Cardiac fibroblast (primary cell): ENCODE results near the gene HOXA10.

Source experiments
- DNase-seq, 2 donors: peaks; one replicate each; pipeline versions ENCODE4 v3.0.0 to v3.0.0-alpha.2; 2010; ENCODE audit warnings: low read depth in 2 of 2
- H3K4me3 ChIP-seq, 2 donors: replicated peaks in 1 of 2; 1 replicate in 1 of 2; 2 replicates in 1 of 2; pipeline ENCODE4 v1.5.1; 2011; ENCODE audit warnings: low read depth in 2 of 2, low read length in 2 of 2, mild to moderate bottlenecking in 2 of 2, moderate library complexity in 1 of 2
- TF ChIP-seq, protein P1 (sequence below): IDR thresholded peaks from one replicate; pipeline ENCODE4 v1.5.1; 2011; ENCODE audit warnings: low read depth, mild to moderate bottlenecking, low read length, inconsistent platforms

Gene HOXA10

DNA sequence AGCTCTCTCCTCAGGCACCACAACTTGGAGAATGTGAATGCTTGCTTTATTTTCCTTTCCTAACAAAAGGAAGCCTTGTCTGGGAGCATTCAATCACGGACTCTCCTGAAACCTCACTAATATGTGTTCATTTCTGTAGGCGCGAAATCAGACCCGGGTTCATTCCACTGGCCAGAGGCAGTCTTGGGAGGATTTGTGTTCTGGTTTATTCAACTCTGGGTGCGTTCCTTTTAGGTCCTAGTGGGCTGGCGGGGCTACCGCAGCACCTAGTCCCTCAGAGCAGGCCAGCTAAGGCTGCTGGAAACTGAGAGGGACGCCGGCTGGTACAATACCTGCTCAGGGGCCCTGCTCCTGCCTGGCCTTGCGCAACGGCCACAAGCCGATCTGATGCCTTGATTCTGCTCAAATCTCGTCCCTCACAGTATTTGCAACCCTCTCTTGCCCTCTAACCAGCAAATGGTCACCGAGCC, 51.1 kb downstream of the HOXA10 start:
- TF ChIP-seq, protein P1, sequence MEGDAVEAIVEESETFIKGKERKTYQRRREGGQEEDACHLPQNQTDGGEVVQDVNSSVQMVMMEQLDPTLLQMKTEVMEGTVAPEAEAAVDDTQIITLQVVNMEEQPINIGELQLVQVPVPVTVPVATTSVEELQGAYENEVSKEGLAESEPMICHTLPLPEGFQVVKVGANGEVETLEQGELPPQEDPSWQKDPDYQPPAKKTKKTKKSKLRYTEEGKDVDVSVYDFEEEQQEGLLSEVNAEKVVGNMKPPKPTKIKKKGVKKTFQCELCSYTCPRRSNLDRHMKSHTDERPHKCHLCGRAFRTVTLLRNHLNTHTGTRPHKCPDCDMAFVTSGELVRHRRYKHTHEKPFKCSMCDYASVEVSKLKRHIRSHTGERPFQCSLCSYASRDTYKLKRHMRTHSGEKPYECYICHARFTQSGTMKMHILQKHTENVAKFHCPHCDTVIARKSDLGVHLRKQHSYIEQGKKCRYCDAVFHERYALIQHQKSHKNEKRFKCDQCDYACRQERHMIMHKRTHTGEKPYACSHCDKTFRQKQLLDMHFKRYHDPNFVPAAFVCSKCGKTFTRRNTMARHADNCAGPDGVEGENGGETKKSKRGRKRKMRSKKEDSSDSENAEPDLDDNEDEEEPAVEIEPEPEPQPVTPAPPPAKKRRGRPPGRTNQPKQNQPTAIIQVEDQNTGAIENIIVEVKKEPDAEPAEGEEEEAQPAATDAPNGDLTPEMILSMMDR, result no peak
- no peak overlapping the region for H3K4me3 ChIP-seq
- DNase-seq, result no peak

DNA sequence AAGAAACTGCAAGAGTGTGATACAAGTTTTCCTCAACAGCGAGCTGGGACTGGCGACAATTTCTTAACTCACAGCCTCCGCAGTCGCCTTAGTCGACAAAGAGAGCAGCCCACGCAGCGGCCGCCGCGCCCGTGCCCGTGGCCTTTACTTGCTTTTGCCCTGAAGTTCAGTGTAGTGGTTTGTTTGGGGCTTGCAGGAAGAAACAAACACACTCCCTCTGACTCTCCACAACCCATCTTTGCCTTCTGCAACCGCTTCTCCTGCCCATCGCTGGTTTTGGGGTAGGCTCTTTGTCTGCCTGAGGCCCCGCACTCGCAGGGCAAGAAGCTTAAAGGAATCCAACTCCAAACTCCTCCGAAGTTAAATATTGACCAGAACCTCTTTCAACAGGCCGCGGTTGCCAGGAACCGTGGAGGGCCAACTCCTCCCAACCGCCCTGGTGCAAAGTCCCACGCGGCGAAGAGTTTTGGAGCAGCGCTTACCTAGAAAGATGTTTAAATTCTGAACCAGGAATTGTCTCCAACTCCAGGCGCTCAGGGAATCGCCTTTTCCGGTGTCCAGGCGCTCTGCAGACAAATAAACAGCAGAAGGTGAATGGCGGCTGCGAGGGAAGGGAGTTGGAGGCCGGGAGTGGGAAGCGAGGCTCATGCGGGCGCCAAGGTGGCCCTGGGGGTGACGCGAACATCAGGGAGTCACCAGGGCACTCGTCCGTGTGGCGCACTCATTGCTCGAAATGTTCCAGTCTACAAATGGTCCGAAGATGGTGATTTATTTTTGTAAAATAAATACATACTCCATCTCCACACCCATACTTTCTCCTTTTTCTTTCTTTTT, 51.8 kb downstream of the HOXA10 start:
- H3K4me3 ChIP-seq, result no peak overlapping the region
- TF ChIP-seq, protein P1, result no peak
- no peak for DNase-seq

DNA sequence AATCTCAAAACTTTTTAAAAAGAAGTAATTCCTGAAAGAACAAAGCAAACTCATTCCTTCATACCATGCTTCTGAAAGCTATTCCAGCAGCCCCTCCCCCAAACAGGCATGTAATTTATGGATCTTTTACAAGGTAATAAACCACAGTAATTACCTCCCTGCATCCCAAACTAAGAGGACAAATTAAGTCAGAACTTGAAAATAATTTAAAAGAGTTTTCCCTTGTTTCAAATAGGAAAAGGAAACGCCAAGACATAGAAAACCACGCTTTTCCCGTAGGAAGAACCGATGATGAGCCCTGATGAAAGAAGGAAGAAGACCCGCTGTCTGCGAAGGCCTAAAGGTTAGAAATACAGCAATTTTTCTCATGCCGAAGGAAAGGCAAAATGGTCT, 52.4 kb downstream of the HOXA10 start:
- no peak overlapping the region for H3K4me3 ChIP-seq
- TF ChIP-seq, protein P1, result no peak
- DNase-seq, result no peak
